ENCODE measurements around the gene MYO7A. TPM values are rescaled to one million over a fixed set of nuclear protein-coding genes. Genes with fewer than 3 reads are reported as not detected.

Gene MYO7A
- polyA plus RNA-seq, 1 donor (not counting 4 experiments of a cell fraction or from before 2014, with no cell fraction given) = 0.75 TPM

- Histone ChIP-seq H3K9me1 (ENCODE audit: control insufficient read depth, extremely low read depth, insufficient read depth, low read length) (no peaks in the 10 kb centered on the region), H3K9ac (ENCODE audit: control insufficient read depth, extremely low read depth, insufficient read depth, low read length) (no peak overlapping the region), H3K4me2 (ENCODE audit: control insufficient read depth, extremely low read depth, insufficient read depth, low read depth, low read length) (no peak overlapping the region), H3K4me1 (ENCODE audit: control insufficient read depth, extremely low read depth, insufficient read depth, low read length) (peaks cover 3% of the 10 kb centered on the region), H3K27ac (ENCODE audit: control insufficient read depth, insufficient read depth, low read length) (no peak overlapping the region), H3K9me3 (ENCODE audit: control insufficient read depth, low read depth, low read length) (no peaks in the 10 kb centered on the region), H2AFZ (ENCODE audit: control insufficient read depth, low read length) (no peak overlapping the region), H3K79me2 (ENCODE audit: control insufficient read depth, insufficient read depth, low read length) (no peaks in the 10 kb centered on the region), H4K20me1 (ENCODE audit: control insufficient read depth, extremely low read depth, insufficient read depth, low read length) (no peaks in the 10 kb centered on the region), H3K36me3 (ENCODE audit: control insufficient read depth in 2 of 2, extremely low read depth in 1 of 2, insufficient read depth in 2 of 2, low read length in 2 of 2) (no peaks in the 10 kb centered on the region), H3K27me3 (ENCODE audit: control insufficient read depth, extremely low read depth, insufficient read depth, low read length) (no peaks in the 10 kb centered on the region), H3K4me3 (ENCODE audit: control insufficient read depth in 2 of 3, extremely low read depth in 1 of 3, insufficient read depth in 2 of 3, low read depth in 1 of 3, low read length in 3 of 3) (no peak overlapping the region)
- TF ChIP-seq EZH2 (IDR thresholded peaks at IDR 0.05; ENCODE audit: low read length) = no peak
- no peak for TF ChIP-seq CTCF (optimal IDR thresholded peaks at IDR 0.05 in 1 of 3, IDR thresholded peaks at IDR 0.05 in 1 of 3, conservative IDR thresholded peaks at IDR 0.05 in 1 of 3; ENCODE audit: extremely low read depth in 1 of 3, insufficient read depth in 2 of 3, low read length in 3 of 3)
- dilution Hi-C loops (cut with MboI; ENCODE audit: extremely low pct_ligation_motif_present, low sequenced_read_pairs) = no loop called here
- FAIRE-seq (no peak), DNase-seq (ENCODE audit: low read depth, low spot score) (no peak)
Measured at GRCh38 chr11:77089004-77089545, 39.0 kb upstream of the MYO7A start.

DNA sequence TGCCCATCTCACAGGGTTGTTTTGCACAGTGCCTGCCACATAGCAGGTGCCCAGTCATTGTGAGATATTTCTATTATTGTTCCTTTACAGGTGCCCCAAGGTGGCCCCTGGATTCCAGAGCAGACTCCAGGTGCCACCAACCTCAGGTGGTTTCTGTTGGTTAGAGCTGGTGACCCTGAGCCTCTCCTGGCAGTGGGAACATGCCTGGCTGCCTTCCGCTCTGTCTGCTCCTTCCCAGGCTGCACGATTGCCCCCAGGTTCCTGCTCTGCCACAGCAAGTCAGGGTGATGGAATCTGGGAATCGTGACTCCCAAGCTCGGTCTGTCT is 38.0 kb upstream of the MYO7A start:
- Histone ChIP-seq H3K36me3 (ENCODE audit: control insufficient read depth in 2 of 2, extremely low read depth in 1 of 2, insufficient read depth in 2 of 2, low read length in 2 of 2) (no peaks in the 10 kb centered on the region), H3K4me3 (ENCODE audit: control insufficient read depth in 2 of 3, extremely low read depth in 1 of 3, insufficient read depth in 2 of 3, low read depth in 1 of 3, low read length in 3 of 3) (no peak overlapping the region), H3K4me1 (ENCODE audit: control insufficient read depth, extremely low read depth, insufficient read depth, low read length) (peaks cover 3% of the 10 kb centered on the region), H3K27me3 (ENCODE audit: control insufficient read depth, extremely low read depth, insufficient read depth, low read length) (no peaks in the 10 kb centered on the region), H2AFZ (ENCODE audit: control insufficient read depth, low read length) (no peak overlapping the region), H3K9me1 (ENCODE audit: control insufficient read depth, extremely low read depth, insufficient read depth, low read length) (no peaks in the 10 kb centered on the region), H3K79me2 (ENCODE audit: control insufficient read depth, insufficient read depth, low read length) (no peaks in the 10 kb centered on the region), H3K4me2 (ENCODE audit: control insufficient read depth, extremely low read depth, insufficient read depth, low read depth, low read length) (no peak overlapping the region), H3K27ac (ENCODE audit: control insufficient read depth, insufficient read depth, low read length) (no peak overlapping the region), H3K9ac (ENCODE audit: control insufficient read depth, extremely low read depth, insufficient read depth, low read length) (no peak overlapping the region), H4K20me1 (ENCODE audit: control insufficient read depth, extremely low read depth, insufficient read depth, low read length) (no peaks in the 10 kb centered on the region), H3K9me3 (ENCODE audit: control insufficient read depth, low read depth, low read length) (no peaks in the 10 kb centered on the region)
- dilution Hi-C loops (cut with MboI; ENCODE audit: extremely low pct_ligation_motif_present, low sequenced_read_pairs) = no loop called here
- DNase-seq (ENCODE audit: low read depth, low spot score) (no peak), FAIRE-seq (no peak)
- no peak for TF ChIP-seq CTCF (optimal IDR thresholded peaks at IDR 0.05 in 1 of 3, IDR thresholded peaks at IDR 0.05 in 1 of 3, conservative IDR thresholded peaks at IDR 0.05 in 1 of 3; ENCODE audit: extremely low read depth in 1 of 3, insufficient read depth in 2 of 3, low read length in 3 of 3)
- no peak for TF ChIP-seq EZH2 (IDR thresholded peaks at IDR 0.05; ENCODE audit: low read length)

All from keratinocyte (primary cell).